AG10803 (cell line): Measurements from ENCODE around the gene SCARB1.

Source experiments
- DNase-seq: peaks from one replicate; pipeline ENCODE4 v3.0.0; 2010; ENCODE audit warnings: low read depth
- H3K4me3 ChIP-seq: 2 replicates; pipeline ENCODE4 v1.5.1; 2011; ENCODE audit warnings: mild to moderate bottlenecking, low read length, control low read depth
- TF ChIP-seq, protein P1 (sequence below): conservative IDR thresholded peaks from 2 replicates; pipeline ENCODE4 v1.5.1; 2011; ENCODE audit warnings: mild to moderate bottlenecking, low read length, control low read depth, inconsistent platforms

Gene SCARB1

DNA sequence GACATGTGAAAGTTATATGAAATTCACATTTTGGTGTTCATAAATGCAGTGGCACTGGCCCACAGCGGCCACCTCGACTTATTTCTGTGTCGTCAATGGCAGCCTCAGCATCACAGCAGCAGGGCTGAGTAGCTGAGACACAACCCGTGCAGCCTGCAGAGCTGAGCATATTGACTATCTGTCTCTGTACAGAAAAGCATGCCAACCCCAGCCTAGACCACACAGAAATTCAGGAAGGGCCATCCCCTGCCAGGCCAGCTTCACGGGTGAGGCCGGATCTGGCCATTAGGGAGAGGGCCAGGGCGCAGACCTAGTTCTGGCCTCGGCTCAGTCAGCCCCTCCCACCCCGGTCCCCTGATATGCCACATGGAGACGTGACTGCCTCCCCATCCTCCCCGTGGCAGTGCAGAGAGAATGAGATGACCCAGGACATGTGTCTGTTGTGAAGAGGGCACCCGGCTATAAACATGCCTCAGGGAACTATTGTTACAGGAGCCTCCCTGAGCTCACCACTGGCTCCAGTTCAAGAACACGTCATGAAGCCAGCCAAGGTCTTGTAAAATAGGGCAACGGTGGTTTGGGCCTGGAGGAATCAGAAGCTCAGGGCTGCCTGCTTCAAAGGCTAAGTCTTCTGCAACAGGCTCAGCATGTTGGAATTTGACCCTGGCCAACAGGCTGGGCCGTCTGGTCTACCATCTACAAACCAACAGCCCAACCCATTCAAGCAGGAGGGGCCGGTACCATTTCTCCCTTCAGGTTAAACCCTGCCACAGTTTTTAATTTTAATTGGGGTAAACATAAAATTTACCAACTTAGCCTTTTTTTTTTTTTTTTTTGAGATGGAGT is 25.5 kb downstream of the SCARB1 start:
- peak; percentile 99 for DNase-seq
- no peak overlapping the region for H3K4me3 ChIP-seq
- TF ChIP-seq, protein P1, sequence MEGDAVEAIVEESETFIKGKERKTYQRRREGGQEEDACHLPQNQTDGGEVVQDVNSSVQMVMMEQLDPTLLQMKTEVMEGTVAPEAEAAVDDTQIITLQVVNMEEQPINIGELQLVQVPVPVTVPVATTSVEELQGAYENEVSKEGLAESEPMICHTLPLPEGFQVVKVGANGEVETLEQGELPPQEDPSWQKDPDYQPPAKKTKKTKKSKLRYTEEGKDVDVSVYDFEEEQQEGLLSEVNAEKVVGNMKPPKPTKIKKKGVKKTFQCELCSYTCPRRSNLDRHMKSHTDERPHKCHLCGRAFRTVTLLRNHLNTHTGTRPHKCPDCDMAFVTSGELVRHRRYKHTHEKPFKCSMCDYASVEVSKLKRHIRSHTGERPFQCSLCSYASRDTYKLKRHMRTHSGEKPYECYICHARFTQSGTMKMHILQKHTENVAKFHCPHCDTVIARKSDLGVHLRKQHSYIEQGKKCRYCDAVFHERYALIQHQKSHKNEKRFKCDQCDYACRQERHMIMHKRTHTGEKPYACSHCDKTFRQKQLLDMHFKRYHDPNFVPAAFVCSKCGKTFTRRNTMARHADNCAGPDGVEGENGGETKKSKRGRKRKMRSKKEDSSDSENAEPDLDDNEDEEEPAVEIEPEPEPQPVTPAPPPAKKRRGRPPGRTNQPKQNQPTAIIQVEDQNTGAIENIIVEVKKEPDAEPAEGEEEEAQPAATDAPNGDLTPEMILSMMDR: no peak

DNA sequence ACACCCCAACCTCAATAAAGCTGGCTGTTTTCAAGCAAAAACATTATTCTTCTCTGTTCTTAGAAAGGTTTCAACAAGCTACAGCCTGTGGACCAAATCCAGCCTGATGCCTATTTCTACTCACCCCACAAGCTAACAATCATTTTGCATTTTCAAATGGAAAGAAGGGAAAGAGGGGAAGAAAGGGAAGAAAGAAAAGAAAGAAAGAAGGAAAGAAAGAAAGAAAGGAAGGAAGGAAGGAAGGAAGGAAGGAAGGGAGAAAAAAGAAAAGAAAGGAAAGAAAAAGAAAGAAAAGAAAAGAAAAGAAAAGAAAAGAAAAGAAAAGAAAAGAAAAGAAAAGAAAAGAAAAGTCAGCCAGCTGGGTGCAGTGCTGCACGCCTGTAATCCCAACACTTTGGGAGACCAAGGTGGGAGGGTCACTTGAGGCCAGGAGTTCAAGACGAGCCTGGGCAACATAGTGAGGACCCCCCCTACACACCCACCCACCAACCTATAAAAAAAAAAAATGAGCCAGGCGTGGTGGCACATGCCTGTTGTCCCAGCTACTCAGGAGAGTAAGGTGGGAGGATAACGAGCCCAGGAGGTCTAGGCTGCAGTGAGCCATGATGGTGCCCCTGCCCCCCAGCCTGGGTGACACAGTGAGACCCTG is 26.3 kb downstream of the SCARB1 start:
- no peak overlapping the region for H3K4me3 ChIP-seq
- no peak for DNase-seq
- TF ChIP-seq, protein P1: no peak

DNA sequence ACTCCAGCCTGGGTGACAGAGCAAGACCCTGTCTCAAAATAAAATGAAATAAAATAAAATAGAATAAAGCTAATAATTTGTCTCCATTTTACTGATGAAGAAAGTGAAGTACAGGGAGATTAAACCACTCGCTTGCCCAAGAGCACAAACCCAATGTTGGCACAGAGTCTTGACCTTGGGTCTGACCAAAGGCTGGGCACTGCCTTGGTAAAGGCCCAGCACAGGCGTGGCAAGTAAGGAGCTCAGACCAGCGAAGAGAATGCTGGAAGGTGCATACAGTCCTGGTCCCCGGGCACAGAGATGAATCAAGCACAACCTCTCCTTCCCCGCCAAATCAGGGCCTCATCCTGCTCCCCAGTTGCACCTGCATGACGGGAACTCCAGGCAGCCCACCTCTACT is 26.9 kb downstream of the SCARB1 start:
- TF ChIP-seq, protein P1: no peak
- no peak overlapping the region for H3K4me3 ChIP-seq
- DNase-seq: no peak

DNA sequence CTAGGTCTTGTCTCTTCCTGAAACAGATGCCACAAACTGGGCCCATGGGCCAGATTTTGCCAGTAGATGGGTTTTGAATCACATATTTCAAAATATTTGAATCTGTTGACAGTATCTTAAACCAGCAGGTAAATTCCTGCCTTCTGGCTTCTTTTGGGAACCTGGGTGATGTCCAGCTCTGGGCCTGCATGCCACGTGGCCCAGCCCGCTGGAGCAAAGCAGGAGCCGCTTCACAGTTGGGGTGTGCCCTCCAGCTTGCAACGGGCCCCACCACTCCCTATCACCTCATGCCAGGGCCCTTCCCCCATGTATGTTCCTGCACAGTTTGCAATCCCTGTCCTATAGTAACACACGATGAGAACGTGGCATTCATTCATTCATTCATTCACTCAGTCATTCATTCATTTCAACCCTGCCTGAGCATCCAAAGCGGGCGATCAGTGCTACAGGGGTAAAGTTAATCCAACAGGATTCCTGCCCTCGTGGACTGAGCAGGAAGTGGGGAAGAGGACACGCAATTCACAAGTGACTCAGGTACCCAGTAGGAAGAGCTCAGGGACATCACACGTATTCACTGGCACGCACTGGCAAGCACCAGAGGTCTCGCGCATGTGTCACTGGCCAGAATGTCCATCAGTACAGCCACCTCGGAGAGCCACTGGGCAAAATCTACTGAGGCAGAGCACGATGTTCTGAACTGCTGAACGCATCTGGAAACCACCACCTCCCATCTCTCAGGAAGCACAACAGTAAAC is 27.8 kb downstream of the SCARB1 start:
- DNase-seq: no peak
- TF ChIP-seq, protein P1: no peak
- no peak overlapping the region for H3K4me3 ChIP-seq

DNA sequence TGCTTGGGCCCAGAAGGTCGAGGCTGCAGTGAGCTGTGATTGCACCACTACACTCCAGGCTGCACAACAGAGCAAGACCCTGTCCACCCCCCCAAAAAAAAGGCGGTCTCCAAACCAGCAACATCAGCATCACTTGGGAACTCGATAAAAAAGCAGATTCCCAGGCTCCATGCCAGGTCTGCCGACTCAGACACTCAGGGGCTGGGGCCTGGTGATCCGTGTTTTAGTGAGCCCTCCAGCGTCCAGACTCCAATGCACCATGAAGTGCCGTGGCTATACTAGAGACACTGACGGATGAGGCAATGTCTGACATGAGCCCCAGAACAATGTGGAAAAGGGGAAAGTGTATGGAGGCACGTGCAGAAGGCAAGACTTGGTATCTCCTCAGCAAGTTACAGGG is 28.8 kb downstream of the SCARB1 start:
- no peak for DNase-seq
- TF ChIP-seq, protein P1: no peak
- H3K4me3 ChIP-seq: no peak overlapping the region

DNA sequence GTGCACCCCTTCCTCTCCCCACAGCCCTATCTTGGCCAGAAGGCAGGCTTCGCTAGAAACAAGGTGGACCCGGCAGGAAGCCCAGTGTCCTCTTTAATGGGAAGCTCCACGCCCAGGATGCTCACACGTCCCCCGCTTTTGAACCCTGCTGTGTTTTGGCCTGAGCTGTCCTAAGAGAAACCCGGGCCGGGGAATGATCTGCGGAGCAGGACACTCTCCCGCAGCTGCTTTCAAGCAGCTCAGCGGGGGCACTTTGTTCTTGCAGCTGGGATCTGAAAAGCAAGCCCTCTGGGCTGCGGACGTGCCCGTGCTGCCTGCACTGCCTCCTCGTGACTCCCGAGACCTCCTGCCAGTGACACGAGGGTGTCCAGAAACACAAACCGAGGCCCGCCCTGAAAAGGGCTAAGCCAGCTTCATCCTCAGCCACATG is 30.0 kb downstream of the SCARB1 start:
- H3K4me3 ChIP-seq: no peak overlapping the region
- TF ChIP-seq, protein P1: peak; percentile 11
- no peak for DNase-seq
